ENCODE data around the gene DACH1.

DACH1 gene

GRCh38 chr13:71459708-71460107 lies 407.3 kb downstream of the DACH1 start:
- no peak overlapping the region for H3K27ac ChIP-seq (replicated peaks)
- no peaks in the 10 kb centered on the region for H3K27me3 ChIP-seq (ENCODE audit: insufficient read depth, poor library complexity, severe bottlenecking)
- TF ChIP-seq SPI1 (IDR thresholded peaks at IDR 0.05; ENCODE audit: borderline replicate concordance, low read depth), result no peak
- TF ChIP-seq CTCF (IDR thresholded peaks at IDR 0.05; ENCODE audit: insufficient read depth, low read length), result no peak
- no peak for TF ChIP-seq POLR2AphosphoS5 (IDR thresholded peaks at IDR 0.05; ENCODE audit: low read depth)
- TF ChIP-seq REST (IDR thresholded peaks at IDR 0.05; ENCODE audit: insufficient replicate concordance, low read depth), result no peak
- no peak for TF ChIP-seq GABPA (IDR thresholded peaks at IDR 0.05; ENCODE audit: low read depth)
- H3K4me3 ChIP-seq (replicated peaks; ENCODE audit: insufficient read depth, low read length), result no peak overlapping the region
- DNase-seq (ENCODE audit: low read depth in 1 of 2, low spot score in 1 of 2), result no peak

- TF ChIP-seq SPI1 (IDR thresholded peaks at IDR 0.05; ENCODE audit: borderline replicate concordance, low read depth), result no peak
- no peak for TF ChIP-seq REST (IDR thresholded peaks at IDR 0.05; ENCODE audit: insufficient replicate concordance, low read depth)
- no peak for TF ChIP-seq POLR2AphosphoS5 (IDR thresholded peaks at IDR 0.05; ENCODE audit: low read depth)
- no peak for TF ChIP-seq CTCF (IDR thresholded peaks at IDR 0.05; ENCODE audit: insufficient read depth, low read length)
- no peak for TF ChIP-seq GABPA (IDR thresholded peaks at IDR 0.05; ENCODE audit: low read depth)
- H3K27me3 ChIP-seq (ENCODE audit: insufficient read depth, poor library complexity, severe bottlenecking), result no peaks in the 10 kb centered on the region
- H3K27ac ChIP-seq (replicated peaks), result no peak overlapping the region
- no peak overlapping the region for H3K4me3 ChIP-seq (replicated peaks; ENCODE audit: insufficient read depth, low read length)
- no peak for DNase-seq (ENCODE audit: low read depth in 1 of 2, low spot score in 1 of 2)
Measured at GRCh38 chr13:71457645-71458044, 409.4 kb downstream of the DACH1 start.

- no peaks in the 10 kb centered on the region for H3K27me3 ChIP-seq (ENCODE audit: insufficient read depth, poor library complexity, severe bottlenecking)
- H3K27ac ChIP-seq (replicated peaks), result no peak overlapping the region
- no peak overlapping the region for H3K4me3 ChIP-seq (replicated peaks; ENCODE audit: insufficient read depth, low read length)
- no peak for DNase-seq (ENCODE audit: low read depth in 1 of 2, low spot score in 1 of 2)
- TF ChIP-seq REST (IDR thresholded peaks at IDR 0.05; ENCODE audit: insufficient replicate concordance, low read depth) (no peak), SPI1 (IDR thresholded peaks at IDR 0.05; ENCODE audit: borderline replicate concordance, low read depth) (no peak), POLR2AphosphoS5 (IDR thresholded peaks at IDR 0.05; ENCODE audit: low read depth) (no peak), GABPA (IDR thresholded peaks at IDR 0.05; ENCODE audit: low read depth) (no peak), CTCF (IDR thresholded peaks at IDR 0.05; ENCODE audit: insufficient read depth, low read length) (no peak)
Measured at GRCh38 chr13:71456136-71456535, 410.9 kb downstream of the DACH1 start.
